ENCODE measurements around the gene TEX261.

The TEX261 gene

DNA sequence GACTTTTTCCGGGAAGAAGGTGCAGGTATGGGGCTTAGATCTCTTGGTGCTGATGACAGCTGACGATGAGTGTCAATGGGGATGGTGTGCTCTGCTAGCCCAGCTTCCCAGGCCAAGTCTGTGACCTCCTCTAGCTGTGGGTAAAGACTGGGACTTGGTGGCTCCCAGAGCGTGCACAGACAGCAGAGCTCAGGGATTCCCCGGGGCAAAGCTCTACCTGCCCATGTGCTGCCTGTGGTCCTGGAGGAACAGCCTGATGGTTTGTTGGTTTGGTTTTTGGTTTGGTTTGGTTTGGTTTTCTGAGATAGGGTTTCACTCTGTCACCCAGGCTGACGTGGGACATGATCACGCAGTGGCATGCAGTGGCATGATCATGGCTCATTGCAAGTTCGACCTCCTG is 39.8 kb downstream of the TEX261 start:
- no peak for DNase-seq

DNA sequence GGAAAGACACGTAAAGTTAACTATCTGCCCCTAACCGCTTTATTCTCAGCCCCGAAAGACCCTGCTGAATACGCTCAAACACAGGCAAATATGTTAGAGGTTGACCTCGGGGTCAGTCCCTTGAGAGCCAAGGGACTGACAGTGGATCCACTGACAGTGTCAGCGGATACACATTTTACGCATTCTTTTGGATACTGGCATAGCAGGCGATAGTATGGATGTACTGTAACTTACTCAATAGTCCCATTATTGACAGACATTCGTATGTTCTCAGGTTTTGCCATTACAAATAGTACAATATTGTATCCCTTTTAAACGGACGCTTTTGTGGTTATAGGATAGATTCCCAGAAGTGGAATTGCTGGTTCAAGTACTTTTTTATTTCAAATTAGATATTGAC is 45.6 kb downstream of the TEX261 start:
- no peak for DNase-seq

DNA sequence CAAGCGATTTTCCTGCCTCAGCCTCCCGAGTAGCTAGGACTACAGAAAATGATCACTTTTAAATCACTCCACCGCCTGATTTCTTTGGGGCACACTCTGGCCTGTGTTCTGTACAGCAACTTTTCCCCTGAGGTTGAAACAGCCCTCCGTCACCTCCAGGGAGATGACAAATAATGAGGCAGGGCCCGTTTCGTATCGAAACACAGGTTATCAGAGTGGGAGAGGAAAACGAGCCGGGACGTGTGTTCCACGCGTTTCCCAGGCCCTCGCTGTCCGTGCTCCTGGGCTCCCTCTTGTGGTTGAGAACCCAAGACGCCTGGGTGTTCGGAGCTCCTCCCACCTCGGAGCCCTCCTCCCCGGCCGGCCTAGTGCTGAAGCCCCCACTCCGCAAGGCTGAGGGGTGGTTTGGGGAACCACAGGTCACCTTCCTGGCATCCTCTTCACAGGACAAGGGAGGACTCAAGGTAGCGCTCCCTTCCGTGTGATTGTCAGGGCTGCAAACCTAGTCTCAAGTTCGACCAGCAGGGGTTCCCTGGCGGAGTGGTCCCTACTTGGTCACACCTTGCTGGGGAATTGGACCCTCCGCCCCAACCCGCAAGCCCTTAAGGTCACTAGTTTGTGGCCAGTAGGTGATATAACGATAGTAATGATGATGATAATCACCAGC is 46.2 kb downstream of the TEX261 start:
- DNase-seq: peak; percentile 51 to 54

DNA sequence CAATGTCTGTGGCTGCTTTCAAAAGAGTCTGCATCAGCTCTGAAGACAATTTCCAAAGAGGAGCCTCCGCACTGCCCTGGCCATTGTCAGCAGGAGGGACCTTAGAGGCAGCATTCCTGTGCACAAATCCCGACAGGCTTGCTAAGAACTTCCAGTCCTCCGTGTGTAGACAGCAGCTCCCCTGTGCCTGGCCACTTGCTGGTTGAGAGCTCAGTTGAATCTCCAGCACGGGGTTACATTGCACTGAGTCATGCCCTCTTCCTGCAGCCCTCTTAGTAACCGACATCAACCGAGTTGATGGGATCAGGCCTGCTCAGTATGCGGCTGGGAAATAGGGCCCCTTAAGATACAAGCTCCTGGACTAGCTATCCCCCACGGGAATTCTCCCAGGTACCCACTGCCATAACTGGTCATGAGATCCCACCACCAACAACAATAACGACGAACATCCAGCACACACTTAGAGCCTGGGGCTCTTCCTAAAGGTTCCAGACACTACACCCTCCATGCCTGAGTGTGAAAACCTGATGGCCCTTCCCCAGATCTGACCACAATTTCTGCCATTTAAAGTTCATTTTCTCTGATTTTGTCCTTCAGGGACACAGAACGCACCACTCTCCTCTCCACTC is 47.0 kb downstream of the TEX261 start:
- DNase-seq: no peak

DNA sequence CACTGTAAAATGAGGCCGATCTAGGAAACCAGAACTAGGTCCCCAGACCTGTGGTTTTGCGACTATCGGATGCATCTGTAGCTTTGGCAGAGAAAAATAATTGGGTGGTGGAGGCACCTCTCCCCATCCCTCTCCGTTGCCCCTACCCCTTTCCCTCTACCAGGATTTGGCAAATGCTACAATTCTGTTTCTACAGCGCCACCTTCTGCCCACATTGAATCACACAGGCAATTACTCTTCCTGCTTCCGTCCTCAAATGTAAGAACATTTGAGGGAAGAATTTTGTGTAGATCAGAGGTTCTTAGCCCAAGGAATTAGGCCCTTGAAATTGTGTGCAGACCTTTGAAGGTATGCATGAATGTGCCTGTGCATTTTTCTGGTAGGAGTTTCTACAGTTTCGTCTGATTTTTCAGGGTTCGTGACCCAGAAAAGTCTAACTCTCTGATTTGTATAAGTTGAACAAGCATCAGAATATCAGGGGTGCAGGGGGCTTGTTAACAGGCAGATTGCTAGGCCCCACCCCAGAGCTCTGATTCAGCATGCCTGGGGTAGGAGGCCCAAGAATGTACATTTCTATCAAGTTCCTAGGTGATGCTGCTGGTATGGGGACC is 47.7 kb downstream of the TEX261 start:
- peak; percentile 48 to 54 for DNase-seq

DNA sequence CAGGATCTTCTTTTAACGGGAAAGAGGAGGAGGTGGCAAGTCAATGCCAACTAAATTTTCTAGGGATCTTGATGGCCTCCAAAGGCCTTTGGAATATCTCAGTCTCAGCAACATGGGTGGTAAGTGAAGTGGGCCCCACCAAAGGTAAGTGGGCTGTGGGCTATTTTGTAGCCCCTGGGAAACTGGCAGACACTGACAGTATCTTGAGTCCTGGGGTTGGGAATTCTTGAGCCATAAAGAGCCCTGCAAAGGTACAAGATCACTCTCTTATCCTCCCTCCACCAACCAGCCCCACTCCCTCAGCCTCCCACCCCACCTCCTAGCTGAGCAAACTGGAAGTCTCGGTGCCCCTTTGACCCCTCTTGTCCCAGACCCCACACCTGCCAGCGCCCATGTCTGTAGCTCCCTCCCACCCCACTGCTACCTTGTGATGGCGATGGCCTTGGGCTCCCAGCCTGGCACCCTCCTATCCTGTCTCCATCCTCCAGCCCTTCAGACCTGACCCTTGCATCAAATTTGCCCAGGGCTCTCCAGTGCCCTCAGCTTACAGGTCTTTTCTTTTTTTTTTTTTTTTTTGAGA is 50.5 kb downstream of the TEX261 start:
- DNase-seq: no peak

DNA sequence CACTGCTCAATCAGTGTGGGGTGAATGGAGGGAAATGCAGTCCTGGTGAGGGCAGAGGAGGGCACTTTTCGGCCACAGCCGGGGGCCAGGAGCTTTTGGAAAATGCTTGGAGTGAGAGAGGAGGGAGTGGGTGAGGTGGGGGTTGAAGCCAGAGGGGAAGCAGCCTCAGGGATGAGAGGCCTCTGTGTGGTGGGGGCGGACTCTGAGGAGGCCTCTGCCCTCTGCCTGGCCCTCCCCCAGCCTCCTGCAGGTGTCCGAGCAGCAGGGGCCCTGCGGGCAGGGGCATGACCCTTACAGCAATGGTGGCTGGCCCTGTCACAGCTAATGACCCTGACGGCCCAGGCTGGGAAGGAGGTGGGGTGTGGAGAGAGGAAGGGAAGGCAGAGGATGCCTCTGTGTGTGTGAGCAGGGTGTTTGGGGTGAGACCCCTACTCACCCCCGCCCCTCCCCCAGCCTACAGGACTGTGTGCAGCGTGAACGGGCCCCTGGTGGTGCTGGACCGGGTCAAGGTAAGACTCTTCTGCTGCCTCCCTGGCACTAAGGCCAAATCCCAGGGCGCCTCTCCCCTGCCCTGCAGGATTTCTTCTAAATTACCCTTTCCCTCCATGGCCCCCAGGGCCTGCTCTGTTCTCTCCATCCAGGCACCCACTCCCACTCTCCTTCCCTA is 51.3 kb downstream of the TEX261 start:
- no peak for DNase-seq

DNA sequence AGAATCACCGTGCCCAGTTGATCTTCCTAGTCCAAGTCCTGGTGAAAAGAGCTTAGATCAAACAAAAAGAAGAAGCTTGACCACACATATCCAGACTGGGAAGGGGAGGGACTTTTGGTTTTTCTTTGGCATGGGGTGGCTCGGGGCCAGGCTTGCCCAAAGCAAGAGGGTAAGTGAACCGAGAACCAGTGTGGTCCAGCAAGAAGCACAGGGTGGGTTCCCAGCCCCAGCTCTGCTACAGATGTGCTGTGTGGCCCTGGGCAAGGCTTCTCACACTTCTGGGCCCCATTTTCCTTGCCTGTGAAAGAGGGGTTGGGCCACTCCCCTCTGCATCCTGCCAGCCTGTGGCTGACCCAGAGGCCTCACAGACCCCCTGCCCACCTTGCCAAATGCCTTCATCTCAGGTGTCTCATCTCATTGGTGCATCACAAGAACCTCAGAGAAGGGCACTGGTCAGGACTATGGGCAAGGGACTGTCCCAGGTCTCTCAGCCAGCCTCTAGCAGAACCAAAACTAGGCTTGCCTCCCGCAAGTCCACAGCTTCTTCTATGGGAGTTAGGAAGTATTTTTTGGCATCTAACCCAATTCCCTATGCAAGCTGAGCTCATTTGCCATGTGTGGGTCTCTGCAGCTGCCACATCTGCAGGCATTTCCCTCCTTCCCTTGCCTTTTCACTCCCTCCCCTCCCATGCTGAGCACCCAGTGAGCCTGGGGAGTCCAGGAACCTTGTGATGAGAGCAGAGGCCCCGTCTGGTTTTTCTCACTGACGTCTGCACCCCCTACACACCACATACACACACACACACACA is 52.1 kb downstream of the TEX261 start:
- no peak for DNase-seq

DNA sequence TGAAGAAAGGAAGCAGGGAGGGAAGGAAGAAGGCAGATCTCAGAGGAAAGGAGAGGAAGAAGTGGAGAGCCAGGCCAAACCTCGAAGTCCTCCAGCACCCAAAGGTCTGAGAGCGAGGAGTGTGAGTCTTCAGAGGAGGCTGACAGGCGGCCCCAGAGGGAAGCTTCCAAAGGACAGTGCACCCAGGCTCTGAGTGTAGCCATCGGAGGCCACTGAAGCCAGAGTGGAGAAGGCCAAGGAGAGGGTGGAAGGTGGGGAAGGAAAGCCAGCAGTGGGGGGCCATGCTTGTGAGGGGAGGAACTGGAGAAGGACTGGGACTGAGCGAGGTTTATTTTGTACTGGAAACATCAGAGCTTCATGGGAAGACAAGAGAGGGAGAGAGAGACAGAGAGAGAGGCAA is 53.0 kb downstream of the TEX261 start:
- DNase-seq: no peak

DNA sequence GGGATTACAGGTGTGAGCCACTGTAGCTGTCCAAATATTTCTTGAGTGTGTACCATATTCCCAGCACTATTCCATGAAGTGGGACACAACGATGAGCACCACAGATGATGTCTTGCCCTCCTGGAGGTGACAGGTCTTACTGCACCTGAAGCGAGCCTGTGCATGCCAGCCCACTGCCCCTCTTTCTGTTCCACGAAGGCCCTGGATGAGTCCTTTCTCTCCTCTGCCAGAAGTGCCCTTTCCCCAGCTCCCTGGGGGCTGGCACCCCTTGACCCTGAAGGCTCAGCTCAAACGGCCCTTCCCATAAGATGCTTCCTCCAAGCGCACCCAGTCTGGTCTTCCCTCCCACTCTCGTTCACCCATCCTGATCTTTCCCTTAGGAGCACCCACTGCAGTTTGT is 53.5 kb downstream of the TEX261 start:
- DNase-seq: no peak

DNA sequence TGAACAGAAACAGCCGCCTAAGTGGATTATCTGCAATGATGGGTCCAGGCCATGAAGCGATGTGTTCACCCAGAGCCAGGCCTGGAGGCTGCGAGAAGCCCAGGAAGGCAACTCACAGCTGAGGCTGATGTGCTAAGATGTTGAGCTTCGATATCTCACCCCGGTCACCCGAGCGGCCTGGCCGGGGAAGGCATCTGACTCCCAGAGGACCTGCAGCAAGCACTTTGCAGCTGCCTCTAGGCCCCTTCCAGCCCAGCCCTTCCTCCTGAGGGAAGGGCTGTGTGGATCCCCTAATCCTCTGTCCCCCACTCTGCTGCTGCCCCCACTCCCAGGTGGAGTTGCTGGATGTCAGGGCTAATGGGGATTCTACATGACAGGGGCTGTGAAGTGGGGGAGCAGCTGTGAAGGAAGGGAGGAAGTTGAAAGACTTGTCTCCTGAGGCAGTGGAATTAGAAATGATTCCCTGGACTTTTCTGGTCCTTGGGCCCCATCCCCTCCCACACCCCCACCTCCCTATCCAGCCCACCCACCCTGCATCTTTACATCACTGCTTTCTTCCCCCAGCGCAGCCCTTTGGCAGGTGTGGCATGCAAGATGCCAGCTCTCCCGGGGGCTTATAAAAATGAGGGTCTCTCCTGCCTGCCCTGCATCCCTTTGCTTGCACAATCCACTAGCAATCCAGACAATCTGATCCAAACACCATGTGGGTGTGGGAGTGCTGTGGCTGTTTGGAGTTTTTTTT is 54.7 kb downstream of the TEX261 start:
- DNase-seq: no peak

DNA sequence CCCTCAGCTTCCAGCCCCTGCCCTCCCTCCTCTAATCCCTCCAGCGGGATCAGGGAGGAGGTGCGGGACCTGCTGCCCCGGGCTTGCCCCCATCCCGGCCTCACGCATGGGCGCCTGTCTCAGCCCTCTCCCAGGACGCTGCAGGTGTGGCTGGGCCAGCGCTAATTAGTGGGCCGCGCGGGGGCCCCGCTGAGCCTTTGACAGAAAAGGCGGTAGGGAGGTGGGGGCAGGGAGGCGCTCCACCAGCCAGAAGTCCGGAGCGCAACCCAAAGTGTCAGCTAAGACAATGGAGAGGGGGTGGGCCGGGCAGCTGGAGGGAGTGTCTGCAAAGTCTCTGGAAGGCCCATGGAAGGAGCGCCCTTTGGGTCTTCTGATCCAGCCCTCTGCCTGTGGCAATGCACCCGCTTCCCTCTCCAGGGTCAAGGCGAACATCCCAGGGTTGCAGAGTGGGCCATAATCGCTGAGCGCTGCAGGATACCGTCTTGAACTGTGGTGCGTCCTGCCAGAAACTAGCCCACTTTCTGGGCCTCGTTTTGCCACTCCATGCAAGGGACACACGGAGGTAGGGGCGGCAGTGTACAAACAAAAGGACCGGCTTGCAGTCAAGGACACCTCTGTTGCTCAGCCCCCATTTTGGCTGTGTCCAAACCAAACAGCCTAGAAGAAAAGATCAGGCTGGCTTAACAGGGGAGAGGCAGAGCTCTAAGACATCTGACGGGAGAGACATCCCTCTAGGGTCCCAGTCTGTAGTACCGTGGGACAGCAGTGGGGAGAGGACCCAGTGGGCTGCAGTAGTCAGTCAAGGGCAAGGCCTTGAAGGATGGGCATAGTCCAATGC is 55.5 kb downstream of the TEX261 start:
- no peak for DNase-seq

DNA sequence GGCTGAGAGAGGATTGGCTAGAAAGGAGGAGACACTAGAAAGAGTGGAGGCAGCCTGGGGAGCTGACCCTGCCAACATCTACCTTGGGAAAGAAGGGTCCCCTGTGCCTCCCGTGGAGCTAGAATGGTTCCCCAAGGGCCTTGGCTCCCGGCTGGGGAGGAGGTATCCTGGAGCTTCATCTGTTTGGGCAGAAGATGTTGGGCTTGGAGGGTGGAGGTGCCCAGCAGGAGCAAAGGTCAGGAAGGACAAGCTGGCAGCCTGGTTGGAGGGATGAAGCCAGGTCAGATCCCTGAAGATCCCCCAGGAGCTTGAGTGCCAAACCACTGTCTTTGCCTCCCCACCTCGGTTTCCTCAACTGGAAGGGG is 56.1 kb downstream of the TEX261 start:
- no peak for DNase-seq

DNA sequence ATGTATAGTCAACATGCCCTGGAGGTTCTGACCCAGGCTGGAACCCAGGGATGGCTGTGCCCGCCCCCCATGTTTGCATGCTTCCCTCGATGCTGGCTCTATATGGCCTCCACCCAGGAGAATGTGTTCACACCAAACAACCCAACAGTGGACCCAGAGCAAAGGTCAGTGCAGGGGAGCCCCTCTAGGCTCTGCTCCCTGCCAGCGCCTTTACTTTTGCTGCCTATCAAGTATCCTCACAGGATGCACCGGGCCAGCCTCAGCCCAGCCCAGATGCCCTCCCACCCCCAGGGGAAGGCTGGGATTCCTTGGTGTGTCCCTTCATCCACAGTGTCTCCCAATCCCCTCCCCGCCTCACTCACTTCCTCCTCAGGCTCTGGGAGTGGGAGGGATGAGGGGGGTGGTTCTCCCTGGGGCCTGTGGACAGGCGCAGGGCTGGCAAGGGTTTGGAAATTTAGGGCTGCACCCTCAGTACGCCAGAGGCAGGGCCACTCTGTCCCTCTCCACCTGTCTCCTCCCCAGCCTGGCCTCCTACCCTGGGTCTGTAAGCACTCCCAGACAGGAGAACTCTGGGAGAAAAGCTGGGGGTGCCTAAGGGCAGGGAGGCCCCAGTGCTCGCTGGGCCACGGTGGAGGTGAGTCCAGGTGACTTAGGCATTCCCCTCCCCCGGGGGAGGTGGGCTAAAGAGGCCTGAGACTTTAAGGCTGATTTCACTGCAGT is 56.6 kb downstream of the TEX261 start:
- no peak for DNase-seq

DNA sequence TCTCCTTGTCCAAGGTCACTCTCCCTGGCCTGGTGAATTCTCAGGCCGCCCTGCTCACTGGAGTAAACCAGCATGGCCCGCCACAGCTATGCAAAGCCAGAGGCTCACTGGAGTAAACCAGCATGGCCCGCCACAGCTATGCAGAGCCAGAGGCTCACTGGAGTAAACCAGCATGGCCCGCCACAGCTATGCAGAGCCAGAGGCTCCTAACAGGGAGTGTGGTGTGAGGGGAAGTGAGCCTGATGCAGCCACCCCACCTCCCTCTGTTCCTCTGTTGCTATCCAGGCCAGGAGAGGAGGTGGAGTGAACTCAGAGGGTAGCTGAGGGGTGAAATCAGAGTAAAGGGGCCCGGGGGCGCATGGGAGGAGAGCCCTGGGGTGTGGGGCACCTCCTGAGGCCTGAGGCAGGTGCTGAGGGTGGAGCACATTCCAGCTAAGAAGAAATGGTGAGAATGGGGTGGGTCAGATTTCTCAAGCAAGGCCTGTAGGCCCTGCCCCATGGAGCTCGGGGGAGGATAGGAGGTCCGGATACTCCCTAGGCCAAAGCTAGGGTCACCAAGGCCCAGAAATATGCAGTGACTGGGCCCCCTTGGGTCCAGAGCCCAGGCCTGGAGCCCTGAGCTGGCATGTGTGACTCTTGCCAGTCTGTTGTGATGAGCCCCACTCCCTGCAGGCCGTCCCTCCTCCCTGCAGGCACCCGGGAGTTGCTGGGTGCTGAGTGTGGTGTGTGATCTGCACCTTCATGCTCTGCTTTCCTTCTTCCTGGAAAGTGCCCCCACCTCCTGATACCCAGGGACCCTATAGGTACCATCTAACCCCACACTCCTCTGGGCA is 57.5 kb downstream of the TEX261 start:
- DNase-seq: no peak

DNA sequence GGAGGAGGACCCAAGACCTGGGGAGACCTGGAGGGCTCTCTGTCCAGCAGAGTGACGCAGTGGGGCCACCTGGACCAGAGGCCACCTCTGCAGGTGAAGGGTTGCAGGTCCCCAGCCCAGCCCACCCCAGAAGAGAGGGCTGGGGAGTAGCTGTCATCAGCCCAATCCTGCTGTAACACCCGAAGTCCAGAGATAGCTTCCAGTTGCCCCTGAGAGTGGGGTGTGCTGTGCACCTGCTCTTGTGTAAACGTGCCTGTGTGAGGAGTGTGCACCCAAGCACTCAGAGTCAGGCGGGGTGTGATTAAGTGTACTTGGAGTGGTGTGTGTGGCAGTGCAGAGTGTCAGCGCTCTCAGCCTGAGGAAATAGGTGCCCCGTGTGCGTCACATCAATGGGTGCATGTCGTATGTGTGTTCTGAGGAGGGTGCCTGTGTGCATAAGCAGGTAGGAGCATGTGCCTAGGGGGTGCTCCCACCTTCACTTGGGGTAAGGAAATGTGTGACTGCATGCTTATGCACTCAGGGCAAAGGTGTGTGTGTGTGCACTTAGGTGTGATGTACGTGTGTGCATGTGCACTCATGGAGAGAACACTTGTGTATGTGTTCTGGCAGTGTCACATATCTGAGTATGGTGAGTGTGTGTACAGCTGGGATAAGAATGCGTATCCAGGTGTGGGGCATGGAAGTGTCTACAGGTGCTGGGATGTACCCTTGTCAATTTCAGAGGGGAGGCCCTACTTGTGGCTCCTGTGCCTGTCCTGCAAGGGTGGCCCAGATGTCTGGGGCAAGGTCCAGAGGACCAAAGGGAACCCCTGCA is 58.3 kb downstream of the TEX261 start:
- DNase-seq: peak in 1 of 2 experiments; percentile 6
